ENCODE measurements around the gene ZNF616. TPM values are rescaled to one million over a fixed set of nuclear protein-coding genes. Genes with fewer than 3 reads are reported as not detected.

ZNF616 gene
- total RNA-seq, 1 experiment from 2014 or later, result 9.7 TPM

- POLR2A ChIA-PET, result interaction anchor here (0.8 kb wide), 1 partner anchor 48 kb away, joined by 3 read pairs; no protein-coding TSS in a partner anchor
- RAD21 ChIA-PET (ENCODE audit: low non-redundant PET in 1 of 2, low total read pairs in 2 of 2, uncharacterized antibody in 2 of 2, unreplicated experiment in 2 of 2), result no interaction called here
- Histone ChIP-seq H3K9me3 (ENCODE audit: control insufficient read depth in 1 of 2, insufficient read depth in 1 of 2, low read depth in 1 of 2, low read length in 2 of 2) (peaks cover 5 to 8% of the 10 kb centered on the region in 2 experiments; a peak in 2 of 4 replicates), H3K27ac (ENCODE audit: low read depth, low read length) (no peak overlapping the region), H4K20me1 (ENCODE audit: insufficient read depth) (no peaks in the 10 kb centered on the region), H3K4me2 (ENCODE audit: low read length) (no peak overlapping the region), H3K36me3 (ENCODE audit: control insufficient read depth in 1 of 2, insufficient read depth in 2 of 2, low read length in 2 of 2) (no peaks in the 10 kb centered on the region), H3K9me2 (ENCODE audit: insufficient read depth) (no peaks in the 10 kb centered on the region), H3K4me3 (replicated peaks in 1 of 2; ENCODE audit: low read depth in 1 of 2, low read length in 2 of 2) (no peak overlapping the region), H3K4me1 (ENCODE audit: control insufficient read depth in 1 of 2, insufficient read depth in 2 of 2, low read length in 2 of 2) (peaks cover 6 to 9% of the 10 kb centered on the region in 2 experiments; a peak in 2 of 4 replicates), H3K79me2 (ENCODE audit: insufficient read depth, low read length) (peaks cover 14% of the 10 kb centered on the region), H2AFZ (ENCODE audit: low read depth, low read length, poor library complexity, severe bottlenecking) (no peak overlapping the region), H3K9ac (ENCODE audit: low read length) (no peak overlapping the region), H3K27me3 (ENCODE audit: insufficient read depth, low read length) (no peaks in the 10 kb centered on the region)
- no peak for TF ChIP-seq CBX3 (IDR thresholded peaks at IDR 0.05; ENCODE audit: low read depth)
- intact Hi-C loops (cut with micrococcal nuclease), result no loop called here
- ATAC-seq, result no peak
- BruUV-seq (replicated peaks), result no TSS peak
- CTCF ChIA-PET, result no interaction called here
- no peak for DNase-seq (ENCODE audit: low read depth, low spot score)
Measured at GRCh38 chr19:52141203-52141602, 1.5 kb upstream of the ZNF616 start.

- no peak overlapping the region for H3K9ac ChIP-seq (ENCODE audit: low read length)
- ChIA-PET CTCF (interaction anchor here (1.2 kb wide), 1 partner anchor 97 kb away, joined by 4 read pairs; no protein-coding TSS in a partner anchor), POLR2A (no interaction called here), RAD21 (ENCODE audit: low non-redundant PET in 1 of 2, low total read pairs in 2 of 2, uncharacterized antibody in 2 of 2, unreplicated experiment in 2 of 2) (no interaction called here)
- TF ChIP-seq, protein P1, sequence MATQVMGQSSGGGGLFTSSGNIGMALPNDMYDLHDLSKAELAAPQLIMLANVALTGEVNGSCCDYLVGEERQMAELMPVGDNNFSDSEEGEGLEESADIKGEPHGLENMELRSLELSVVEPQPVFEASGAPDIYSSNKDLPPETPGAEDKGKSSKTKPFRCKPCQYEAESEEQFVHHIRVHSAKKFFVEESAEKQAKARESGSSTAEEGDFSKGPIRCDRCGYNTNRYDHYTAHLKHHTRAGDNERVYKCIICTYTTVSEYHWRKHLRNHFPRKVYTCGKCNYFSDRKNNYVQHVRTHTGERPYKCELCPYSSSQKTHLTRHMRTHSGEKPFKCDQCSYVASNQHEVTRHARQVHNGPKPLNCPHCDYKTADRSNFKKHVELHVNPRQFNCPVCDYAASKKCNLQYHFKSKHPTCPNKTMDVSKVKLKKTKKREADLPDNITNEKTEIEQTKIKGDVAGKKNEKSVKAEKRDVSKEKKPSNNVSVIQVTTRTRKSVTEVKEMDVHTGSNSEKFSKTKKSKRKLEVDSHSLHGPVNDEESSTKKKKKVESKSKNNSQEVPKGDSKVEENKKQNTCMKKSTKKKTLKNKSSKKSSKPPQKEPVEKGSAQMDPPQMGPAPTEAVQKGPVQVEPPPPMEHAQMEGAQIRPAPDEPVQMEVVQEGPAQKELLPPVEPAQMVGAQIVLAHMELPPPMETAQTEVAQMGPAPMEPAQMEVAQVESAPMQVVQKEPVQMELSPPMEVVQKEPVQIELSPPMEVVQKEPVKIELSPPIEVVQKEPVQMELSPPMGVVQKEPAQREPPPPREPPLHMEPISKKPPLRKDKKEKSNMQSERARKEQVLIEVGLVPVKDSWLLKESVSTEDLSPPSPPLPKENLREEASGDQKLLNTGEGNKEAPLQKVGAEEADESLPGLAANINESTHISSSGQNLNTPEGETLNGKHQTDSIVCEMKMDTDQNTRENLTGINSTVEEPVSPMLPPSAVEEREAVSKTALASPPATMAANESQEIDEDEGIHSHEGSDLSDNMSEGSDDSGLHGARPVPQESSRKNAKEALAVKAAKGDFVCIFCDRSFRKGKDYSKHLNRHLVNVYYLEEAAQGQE (IDR thresholded peaks at IDR 0.05; ENCODE audit: low read depth), result no peak
- TF ChIP-seq SP1 (IDR thresholded peaks at IDR 0.05; ENCODE audit: low read depth) (no peak), EZH2 (IDR thresholded peaks at IDR 0.05) (no peak), RAD21 (IDR thresholded peaks at IDR 0.05; ENCODE audit: low read depth) (no peak)
- peak overlapping the region; percentile 91 for H3K4me2 ChIP-seq (ENCODE audit: low read length)
- peak overlapping the region; percentile 92 for H2AFZ ChIP-seq (ENCODE audit: low read depth, low read length, poor library complexity, severe bottlenecking)
- no peaks in the 10 kb centered on the region for H3K27me3 ChIP-seq (ENCODE audit: insufficient read depth, low read length)
- BruUV-seq (replicated peaks), result no TSS peak
- H3K79me2 ChIP-seq (ENCODE audit: insufficient read depth, low read length), result peaks cover 21% of the 10 kb centered on the region
- intact Hi-C loops (cut with micrococcal nuclease), result no loop called here
- no peak for DNase-seq (ENCODE audit: low read depth, low spot score)
- peak; percentile 96 for ATAC-seq
- H3K9me3 ChIP-seq (ENCODE audit: control insufficient read depth in 1 of 2, insufficient read depth in 1 of 2, low read depth in 1 of 2, low read length in 2 of 2), result peaks cover 8 to 11% of the 10 kb centered on the region in 2 experiments; a peak in 2 of 4 replicates
- peaks cover 6 to 9% of the 10 kb centered on the region in 2 experiments; a peak in 2 of 4 replicates for H3K4me1 ChIP-seq (ENCODE audit: control insufficient read depth in 1 of 2, insufficient read depth in 2 of 2, low read length in 2 of 2)
- peak overlapping the region; percentile 81 to 98 for H3K4me3 ChIP-seq (replicated peaks in 1 of 2; ENCODE audit: low read depth in 1 of 2, low read length in 2 of 2)
- H4K20me1 ChIP-seq (ENCODE audit: insufficient read depth), result no peaks in the 10 kb centered on the region
- no peaks in the 10 kb centered on the region for H3K9me2 ChIP-seq (ENCODE audit: insufficient read depth)
- peak overlapping the region; percentile 98 for H3K27ac ChIP-seq (ENCODE audit: low read depth, low read length)
- 0 out of 4 replicates have a peak, but pooled peaks cover 0 to 3% of the 10 kb centered on the region in 2 experiments for H3K36me3 ChIP-seq (ENCODE audit: control insufficient read depth in 1 of 2, insufficient read depth in 2 of 2, low read length in 2 of 2)
Measured at GRCh38 chr19:52140032-52140710, 433 bp upstream of the ZNF616 start.

All from HCT116 (cell line).